SK-N-MC (cell line): ENCODE results near the gene ACOX3.

Experiments
- EZH2 ChIP-seq: fragments of 200-600 bp; sonication (generic); IDR thresholded peaks from one replicate; pipeline ENCODE4 v1.6.1; 2017; ENCODE audit warnings: antibody characterized with exemption
- FOXP2 ChIP-seq: optimal IDR thresholded peaks from 2 replicates; pipeline ENCODE3; 2011; ENCODE audit warnings: mild to moderate bottlenecking, moderate library complexity; ENCODE audit not compliant: insufficient read depth; ENCODE audit errors: extremely low read length, control extremely low read depth
- POLR2AphosphoS5 ChIP-seq: IDR thresholded peaks from 2 replicates; pipeline ENCODE4 v1.6.1; 2012; ENCODE audit warnings: mild to moderate bottlenecking, low read depth, low read length, borderline replicate concordance

DNA sequence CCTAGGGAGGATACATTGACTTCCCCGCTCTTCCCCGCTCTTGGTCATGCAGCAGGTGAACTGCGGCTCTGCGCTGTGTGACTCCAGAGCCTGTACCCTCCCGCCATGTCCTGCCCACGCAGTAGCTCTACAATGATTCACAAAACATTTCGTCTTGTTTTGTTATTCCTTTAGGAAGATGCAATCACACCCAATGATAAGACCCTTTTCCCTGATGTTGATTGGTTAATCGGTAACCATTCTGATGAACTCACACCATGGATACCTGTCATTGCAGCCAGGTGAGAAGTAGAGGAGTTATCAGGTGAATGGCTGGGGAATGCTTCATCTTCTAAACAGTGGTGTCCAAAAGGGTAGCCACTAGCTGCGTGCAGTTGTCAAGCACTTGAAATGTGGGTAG lies 23.3 kb upstream of the ACOX3 start:
- TF ChIP-seq POLR2AphosphoS5 (no peak), EZH2 (no peak), FOXP2 (no peak)
